Measurements from ENCODE around the gene RGS12. TPM values are rescaled to one million over a fixed set of nuclear protein-coding genes. Genes with fewer than 3 reads are reported as not detected.

RGS12 gene
- polyA plus RNA-seq, 3 donors: 0.75 to 15.3 (median 2.7) TPM

DNA sequence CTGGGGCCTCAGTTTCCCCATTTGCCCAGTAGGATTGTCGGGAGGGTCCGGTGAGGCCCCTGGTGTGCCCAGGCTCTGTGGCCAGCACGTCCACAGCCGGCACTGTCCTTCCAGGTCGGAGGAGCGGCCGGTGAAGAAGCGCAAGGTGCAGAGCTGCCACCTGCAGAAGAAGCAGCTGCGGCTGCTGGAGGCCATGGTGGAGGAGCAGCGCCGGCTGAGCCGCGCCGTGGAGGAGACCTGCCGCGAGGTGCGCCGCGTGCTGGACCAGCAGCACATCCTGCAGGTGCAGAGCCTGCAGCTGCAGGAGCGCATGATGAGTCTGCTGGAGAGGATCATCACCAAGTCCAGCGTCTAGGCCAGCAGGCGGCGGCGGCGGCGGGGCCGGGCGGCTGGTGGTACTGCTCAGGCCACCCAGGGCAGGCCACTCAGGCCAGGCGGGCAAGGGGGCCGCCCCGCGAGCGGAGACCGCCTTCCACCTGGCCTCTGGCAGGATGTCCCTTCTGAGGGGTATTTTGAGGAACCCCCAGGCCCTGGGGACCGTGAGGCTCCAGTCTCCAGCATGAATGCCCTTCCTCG, 37.1 kb upstream of the RGS12 start:
- WGBS (ENCODE audit: insufficient coverage): 96% methylated on average over 36 of the region's 36 CpGs
- Histone ChIP-seq H3K27me3 (ENCODE audit: control insufficient read depth in 2 of 2, insufficient read depth in 2 of 2, low read length in 2 of 2) (no peaks in the 10 kb centered on the region), H3K27ac (ENCODE audit: low read depth in 1 of 2, low read length in 2 of 2) (no peak overlapping the region), H3K4me3 (replicated peaks in 1 of 3; ENCODE audit: low read depth in 2 of 3, low read length in 3 of 3) (no peak overlapping the region), H3K9ac (ENCODE audit: insufficient read depth, low read length, poor library complexity, severe bottlenecking) (no peak overlapping the region), H3K79me2 (ENCODE audit: insufficient read depth, low read length) (no peaks in the 10 kb centered on the region), H3K36me3 (replicated peaks in 1 of 2; ENCODE audit: control insufficient read depth in 1 of 2, insufficient read depth in 2 of 2, low read length in 2 of 2) (no peaks in the 10 kb centered on the region), H3K4me1 (ENCODE audit: control insufficient read depth in 1 of 2, insufficient read depth in 2 of 2, low read length in 2 of 2) (no peaks in the 10 kb centered on the region), H3K4me2 (replicated peaks; ENCODE audit: extremely low read depth, low read length, poor library complexity, severe bottlenecking) (no peak overlapping the region), H2AFZ (ENCODE audit: insufficient read depth, low read depth, low read length, poor library complexity, severe bottlenecking) (no peak overlapping the region), H3K9me3 (replicated peaks in 1 of 2; ENCODE audit: control insufficient read depth in 1 of 2, insufficient read depth in 1 of 2, low read length in 2 of 2) (no peaks in the 10 kb centered on the region), H4K20me1 (ENCODE audit: insufficient read depth, low read length) (no peaks in the 10 kb centered on the region)
- no peak overlapping the region for H3K27ac Mint-ChIP-seq
- no peaks in the 10 kb centered on the region for H3K9me3 Mint-ChIP-seq
- intact Hi-C loops (cut with micrococcal nuclease): no loop called here
- H3K27me3 Mint-ChIP-seq (ENCODE audit: low read depth in 3 of 3): peaks cover 0 to 5% (median 1%) of the 10 kb centered on the region in 3 donors
- H3K4me1 Mint-ChIP-seq: no peaks in the 10 kb centered on the region
- TF ChIP-seq, protein P1, sequence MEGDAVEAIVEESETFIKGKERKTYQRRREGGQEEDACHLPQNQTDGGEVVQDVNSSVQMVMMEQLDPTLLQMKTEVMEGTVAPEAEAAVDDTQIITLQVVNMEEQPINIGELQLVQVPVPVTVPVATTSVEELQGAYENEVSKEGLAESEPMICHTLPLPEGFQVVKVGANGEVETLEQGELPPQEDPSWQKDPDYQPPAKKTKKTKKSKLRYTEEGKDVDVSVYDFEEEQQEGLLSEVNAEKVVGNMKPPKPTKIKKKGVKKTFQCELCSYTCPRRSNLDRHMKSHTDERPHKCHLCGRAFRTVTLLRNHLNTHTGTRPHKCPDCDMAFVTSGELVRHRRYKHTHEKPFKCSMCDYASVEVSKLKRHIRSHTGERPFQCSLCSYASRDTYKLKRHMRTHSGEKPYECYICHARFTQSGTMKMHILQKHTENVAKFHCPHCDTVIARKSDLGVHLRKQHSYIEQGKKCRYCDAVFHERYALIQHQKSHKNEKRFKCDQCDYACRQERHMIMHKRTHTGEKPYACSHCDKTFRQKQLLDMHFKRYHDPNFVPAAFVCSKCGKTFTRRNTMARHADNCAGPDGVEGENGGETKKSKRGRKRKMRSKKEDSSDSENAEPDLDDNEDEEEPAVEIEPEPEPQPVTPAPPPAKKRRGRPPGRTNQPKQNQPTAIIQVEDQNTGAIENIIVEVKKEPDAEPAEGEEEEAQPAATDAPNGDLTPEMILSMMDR (IDR thresholded peaks at IDR 0.05): no peak
- peaks cover 0 to 9% of the 10 kb centered on the region in 2 donors for H3K36me3 Mint-ChIP-seq
- H3K4me3 Mint-ChIP-seq: no peak overlapping the region
- no peak for DNase-seq

- Histone ChIP-seq H3K4me2 (replicated peaks; ENCODE audit: extremely low read depth, low read length, poor library complexity, severe bottlenecking) (no peak overlapping the region), H3K27ac (ENCODE audit: low read depth in 1 of 2, low read length in 2 of 2) (no peak overlapping the region), H3K4me1 (ENCODE audit: control insufficient read depth in 1 of 2, insufficient read depth in 2 of 2, low read length in 2 of 2) (no peaks in the 10 kb centered on the region), H4K20me1 (ENCODE audit: insufficient read depth, low read length) (no peaks in the 10 kb centered on the region), H3K27me3 (ENCODE audit: control insufficient read depth in 2 of 2, insufficient read depth in 2 of 2, low read length in 2 of 2) (no peaks in the 10 kb centered on the region), H3K4me3 (replicated peaks in 1 of 3; ENCODE audit: low read depth in 2 of 3, low read length in 3 of 3) (no peak overlapping the region), H3K79me2 (ENCODE audit: insufficient read depth, low read length) (no peaks in the 10 kb centered on the region), H3K9me3 (replicated peaks in 1 of 2; ENCODE audit: control insufficient read depth in 1 of 2, insufficient read depth in 1 of 2, low read length in 2 of 2) (no peaks in the 10 kb centered on the region), H3K9ac (ENCODE audit: insufficient read depth, low read length, poor library complexity, severe bottlenecking) (no peak overlapping the region), H2AFZ (ENCODE audit: insufficient read depth, low read depth, low read length, poor library complexity, severe bottlenecking) (no peak overlapping the region), H3K36me3 (replicated peaks in 1 of 2; ENCODE audit: control insufficient read depth in 1 of 2, insufficient read depth in 2 of 2, low read length in 2 of 2) (no peaks in the 10 kb centered on the region)
- Mint-ChIP-seq H3K36me3 (peaks cover 0 to 9% of the 10 kb centered on the region in 2 donors), H3K27ac (peak overlapping the region in 2 of 7 donors; percentile 50 to 56), H3K27me3 (ENCODE audit: low read depth in 3 of 3) (peaks cover 0 to 5% (median 1%) of the 10 kb centered on the region in 3 donors), H3K4me3 (no peak overlapping the region), H3K9me3 (no peaks in the 10 kb centered on the region), H3K4me1 (no peaks in the 10 kb centered on the region)
- intact Hi-C loops (cut with micrococcal nuclease): no loop called here
- TF ChIP-seq, protein P1 (IDR thresholded peaks at IDR 0.05): no peak
- 98% methylated on average over 13 of the region's 21 CpGs for WGBS (ENCODE audit: insufficient coverage)
- DNase-seq: no peak
Observed at GRCh38 chr4:3256230-3257102, 36.4 kb upstream of the RGS12 start.
